ENCODE measurements around the gene TSC22D4. TPM values are rescaled to one million over a fixed set of nuclear protein-coding genes. Genes with fewer than 3 reads are reported as not detected.
"Not testable (repeated sequence)": the region's sequence is repeated elsewhere in the genome, so short reads cannot be mapped to it uniquely, and the experiment has no call there.

The TSC22D4 gene
- total and polyA plus RNA-seq, 2 experiments from 2014 or later: 19.1 to 30.7 TPM

- no peak overlapping the region for H3K9ac ChIP-seq
- in situ Hi-C loops (cut with MboI): no loop called here
- no peaks in the 10 kb centered on the region for H3K36me3 ChIP-seq (ENCODE audit: low read depth)
- DNase-seq: peak; percentile 63
- H2AFZ ChIP-seq: peak overlapping the region; percentile 2; the same call in 1 of the 2 replicates
- H3F3A ChIP-seq (ENCODE audit: insufficient read depth): no peaks in the 10 kb centered on the region
- TF ChIP-seq EZH2phosphoT487 (IDR thresholded peaks at IDR 0.05; ENCODE audit: insufficient read depth, low read depth) (no peak), EZH2 (IDR thresholded peaks at IDR 0.05; ENCODE audit: insufficient read depth, poor library complexity, severe bottlenecking) (no peak)
- H3K27me3 ChIP-seq (replicated peaks; ENCODE audit: insufficient read depth): no peaks in the 10 kb centered on the region
- no peaks in the 10 kb centered on the region for H3K4me1 ChIP-seq (ENCODE audit: insufficient read depth)
- H3K9me3 ChIP-seq (ENCODE audit: low read depth): no peaks in the 10 kb centered on the region
- H4K20me1 ChIP-seq (ENCODE audit: insufficient read depth): no peaks in the 10 kb centered on the region
- no peak overlapping the region for H3K4me2 ChIP-seq (ENCODE audit: unreplicated experiment)
- H3K27ac ChIP-seq: no peak overlapping the region
- H3K79me2 ChIP-seq (ENCODE audit: insufficient read depth): no peaks in the 10 kb centered on the region
- H3K9me2 ChIP-seq (ENCODE audit: insufficient read depth): no peaks in the 10 kb centered on the region
- WGBS, 2 experiments (ENCODE audit: low coverage in 1 of 2, low lambda C conversion rate in 2 of 2, missing lambda C conversion rate in 2 of 2): 23 to 24% methylated on average over 15 of the region's 15 CpGs
- no peak overlapping the region for H3K4me3 ChIP-seq
These were observed 30.2 kb upstream of the TSC22D4 start for GRCh38 chr7:100509231-100509630.

GRCh38 chr7:100506356-100506923 is 27.4 kb upstream of the TSC22D4 start:
- no peaks in the 10 kb centered on the region for H3K9me3 ChIP-seq (ENCODE audit: low read depth)
- H2AFZ ChIP-seq: no peak overlapping the region
- H3K36me3 ChIP-seq (ENCODE audit: low read depth): no peaks in the 10 kb centered on the region
- H3K27ac ChIP-seq: no peak overlapping the region
- H3F3A ChIP-seq (ENCODE audit: insufficient read depth): no peaks in the 10 kb centered on the region; the same call in 1 of the 2 replicates
- no peak overlapping the region for H3K4me3 ChIP-seq
- no peaks in the 10 kb centered on the region for H3K79me2 ChIP-seq (ENCODE audit: insufficient read depth)
- no peaks in the 10 kb centered on the region for H4K20me1 ChIP-seq (ENCODE audit: insufficient read depth)
- in situ Hi-C loops (cut with MboI): no loop called here
- whole genome bisulfite sequencing, 2 experiments (ENCODE audit: low coverage in 1 of 2, low lambda C conversion rate in 2 of 2, missing lambda C conversion rate in 2 of 2): 54% methylated on average over 8 of the region's 8 CpGs
- H3K27me3 ChIP-seq (replicated peaks; ENCODE audit: insufficient read depth): no peaks in the 10 kb centered on the region
- H3K9me2 ChIP-seq (ENCODE audit: insufficient read depth): no peaks in the 10 kb centered on the region
- DNase-seq: no peak
- H3K4me1 ChIP-seq (ENCODE audit: insufficient read depth): 0 out of 2 replicates have a peak, but pooled peaks cover 8% of the 10 kb centered on the region
- TF ChIP-seq EZH2phosphoT487 (IDR thresholded peaks at IDR 0.05; ENCODE audit: insufficient read depth, low read depth) (no peak), EZH2 (IDR thresholded peaks at IDR 0.05; ENCODE audit: insufficient read depth, poor library complexity, severe bottlenecking) (no peak)
- no peak overlapping the region for H3K4me2 ChIP-seq (ENCODE audit: unreplicated experiment)
- no peak overlapping the region for H3K9ac ChIP-seq

- no peaks in the 10 kb centered on the region for H3K9me3 ChIP-seq (ENCODE audit: low read depth)
- no peaks in the 10 kb centered on the region for H4K20me1 ChIP-seq (ENCODE audit: insufficient read depth)
- H3K4me1 ChIP-seq (ENCODE audit: insufficient read depth): 0 out of 2 replicates have a peak, but pooled peaks cover 8% of the 10 kb centered on the region
- WGBS, 2 experiments (ENCODE audit: low coverage in 1 of 2, low lambda C conversion rate in 2 of 2, missing lambda C conversion rate in 2 of 2): 93 to 94% methylated on average over 9 of the region's 9 CpGs
- TF ChIP-seq EZH2phosphoT487 (IDR thresholded peaks at IDR 0.05; ENCODE audit: insufficient read depth, low read depth): no peak
- TF ChIP-seq EZH2 (IDR thresholded peaks at IDR 0.05; ENCODE audit: insufficient read depth, poor library complexity, severe bottlenecking): no peak
- DNase-seq: no peak
- H3K4me2 ChIP-seq (ENCODE audit: unreplicated experiment): no peak overlapping the region
- no peak overlapping the region for H3K9ac ChIP-seq
- no peaks in the 10 kb centered on the region; the same call in 1 of the 2 replicates for H3F3A ChIP-seq (ENCODE audit: insufficient read depth)
- in situ Hi-C loops (cut with MboI): no loop called here
- H3K36me3 ChIP-seq (ENCODE audit: low read depth): no peaks in the 10 kb centered on the region
- H3K27ac ChIP-seq: no peak overlapping the region
- no peaks in the 10 kb centered on the region for H3K27me3 ChIP-seq (replicated peaks; ENCODE audit: insufficient read depth)
- no peak overlapping the region for H3K4me3 ChIP-seq
- H3K79me2 ChIP-seq (ENCODE audit: insufficient read depth): no peaks in the 10 kb centered on the region
- no peaks in the 10 kb centered on the region for H3K9me2 ChIP-seq (ENCODE audit: insufficient read depth)
- H2AFZ ChIP-seq: no peak overlapping the region
These were observed 26.0 kb upstream of the TSC22D4 start for GRCh38 chr7:100504887-100505611.

GRCh38 chr7:100504031-100504430 is 25.0 kb upstream of the TSC22D4 start:
- H3K9ac ChIP-seq; H3K9me3 ChIP-seq (ENCODE audit: low read depth); H3K4me3 ChIP-seq; in situ Hi-C loops (cut with MboI); DNase-seq; H3K36me3 ChIP-seq (ENCODE audit: low read depth); H3F3A ChIP-seq (ENCODE audit: insufficient read depth); H3K4me1 ChIP-seq (ENCODE audit: insufficient read depth); H3K27ac ChIP-seq; H3K79me2 ChIP-seq (ENCODE audit: insufficient read depth); H3K27me3 ChIP-seq (replicated peaks; ENCODE audit: insufficient read depth); H2AFZ ChIP-seq; H3K9me2 ChIP-seq (ENCODE audit: insufficient read depth); H3K4me2 ChIP-seq (ENCODE audit: unreplicated experiment); H4K20me1 ChIP-seq (ENCODE audit: insufficient read depth): not testable (repeated sequence)
- 91 to 95% methylated on average over 3 of the region's 3 CpGs for WGBS, 2 experiments (ENCODE audit: low coverage in 1 of 2, low lambda C conversion rate in 2 of 2, missing lambda C conversion rate in 2 of 2)

GRCh38 chr7:100500743-100501142 is 21.7 kb upstream of the TSC22D4 start:
- H3K79me2 ChIP-seq (ENCODE audit: insufficient read depth); H3K4me2 ChIP-seq (ENCODE audit: unreplicated experiment); H3F3A ChIP-seq (ENCODE audit: insufficient read depth); H3K27me3 ChIP-seq (replicated peaks; ENCODE audit: insufficient read depth); H3K27ac ChIP-seq; H4K20me1 ChIP-seq (ENCODE audit: insufficient read depth); H3K9me2 ChIP-seq (ENCODE audit: insufficient read depth); H3K9ac ChIP-seq; H3K4me3 ChIP-seq; H3K36me3 ChIP-seq (ENCODE audit: low read depth); in situ Hi-C loops (cut with MboI); DNase-seq; H2AFZ ChIP-seq; H3K4me1 ChIP-seq (ENCODE audit: insufficient read depth); H3K9me3 ChIP-seq (ENCODE audit: low read depth): not testable (repeated sequence)
- WGBS, 2 experiments (ENCODE audit: low coverage in 1 of 2, low lambda C conversion rate in 2 of 2, missing lambda C conversion rate in 2 of 2): 89 to 94% methylated on average over 2 of the region's 2 CpGs

Data from GM23248 (cell line).